ENCODE measurements around the gene HSPBP1. TPM values are rescaled to one million over a fixed set of nuclear protein-coding genes. Genes with fewer than 3 reads are reported as not detected.

Gene HSPBP1
- total RNA-seq, 1 experiment from 2014 or later: 39.3 TPM

GRCh38 chr19:55257461-55258420 is 22.2 kb downstream of the HSPBP1 start:
- H3K36me3 ChIP-seq: no peaks in the 10 kb centered on the region
- H3K4me1 ChIP-seq: peaks cover 5% of the 10 kb centered on the region; the same call in 1 of the 2 replicates
- H3K4me3 ChIP-seq: peak overlapping the region; percentile 95
- H3K27ac ChIP-seq: no peak overlapping the region
- peak in 1 of 2 experiments; percentile 33 for DNase-seq
- H3K9me3 ChIP-seq (replicated peaks): no peaks in the 10 kb centered on the region
- no peaks in the 10 kb centered on the region for H3K27me3 ChIP-seq

GRCh38 chr19:55256562-55257460 is 23.1 kb downstream of the HSPBP1 start:
- peaks cover 5% of the 10 kb centered on the region; the same call in 1 of the 2 replicates for H3K4me1 ChIP-seq
- peak overlapping the region; percentile 95 for H3K4me3 ChIP-seq
- DNase-seq: no peak
- no peaks in the 10 kb centered on the region for H3K27me3 ChIP-seq
- H3K27ac ChIP-seq: no peak overlapping the region
- H3K9me3 ChIP-seq (replicated peaks): no peaks in the 10 kb centered on the region
- H3K36me3 ChIP-seq: no peaks in the 10 kb centered on the region

GRCh38 chr19:55255618-55256423 is 24.1 kb downstream of the HSPBP1 start:
- Histone ChIP-seq H3K9me3 (replicated peaks) (no peaks in the 10 kb centered on the region), H3K4me1 (peaks cover 5% of the 10 kb centered on the region; the same call in 1 of the 2 replicates), H3K27ac (no peak overlapping the region), H3K4me3 (no peak overlapping the region), H3K36me3 (no peaks in the 10 kb centered on the region), H3K27me3 (no peaks in the 10 kb centered on the region)
- no peak for DNase-seq

GRCh38 chr19:55254625-55254977 is 25.3 kb downstream of the HSPBP1 start:
- H3K4me1 ChIP-seq: peaks cover 5% of the 10 kb centered on the region; the same call in 1 of the 2 replicates
- H3K9me3 ChIP-seq (replicated peaks): no peaks in the 10 kb centered on the region
- no peaks in the 10 kb centered on the region for H3K27me3 ChIP-seq
- no peak overlapping the region for H3K27ac ChIP-seq
- H3K4me3 ChIP-seq: no peak overlapping the region
- peaks cover 3% of the 10 kb centered on the region; the same call in 1 of the 2 replicates for H3K36me3 ChIP-seq
- DNase-seq: no peak

- no peak overlapping the region for H3K27ac ChIP-seq
- H3K27me3 ChIP-seq: no peaks in the 10 kb centered on the region
- peaks cover 3% of the 10 kb centered on the region; the same call in 1 of the 2 replicates for H3K36me3 ChIP-seq
- H3K4me3 ChIP-seq: no peak overlapping the region
- H3K4me1 ChIP-seq: peaks cover 5% of the 10 kb centered on the region; the same call in 1 of the 2 replicates
- no peaks in the 10 kb centered on the region for H3K9me3 ChIP-seq (replicated peaks)
- no peak for DNase-seq
These were observed 25.9 kb downstream of the HSPBP1 start for GRCh38 chr19:55253842-55254624.

GRCh38 chr19:55252760-55253663 is 26.9 kb downstream of the HSPBP1 start:
- no peaks in the 10 kb centered on the region for H3K27me3 ChIP-seq
- H3K27ac ChIP-seq: no peak overlapping the region
- peaks cover 3% of the 10 kb centered on the region; the same call in 1 of the 2 replicates for H3K36me3 ChIP-seq
- H3K4me3 ChIP-seq: no peak overlapping the region
- H3K4me1 ChIP-seq: peaks cover 5% of the 10 kb centered on the region; the same call in 1 of the 2 replicates
- no peak for DNase-seq
- H3K9me3 ChIP-seq (replicated peaks): no peaks in the 10 kb centered on the region

GRCh38 chr19:55251341-55252081 is 28.4 kb downstream of the HSPBP1 start:
- Histone ChIP-seq H3K4me3 (no peak overlapping the region), H3K9me3 (replicated peaks) (no peaks in the 10 kb centered on the region), H3K27ac (no peak overlapping the region), H3K27me3 (no peaks in the 10 kb centered on the region), H3K36me3 (peaks cover 3% of the 10 kb centered on the region; the same call in 1 of the 2 replicates), H3K4me1 (no peaks in the 10 kb centered on the region)
- DNase-seq: no peak

- Histone ChIP-seq H3K27ac (no peak overlapping the region), H3K27me3 (no peaks in the 10 kb centered on the region), H3K36me3 (peaks cover 3% of the 10 kb centered on the region; the same call in 1 of the 2 replicates), H3K4me1 (no peaks in the 10 kb centered on the region), H3K4me3 (no peak overlapping the region), H3K9me3 (replicated peaks) (no peaks in the 10 kb centered on the region)
- no peak for DNase-seq
These were observed 29.5 kb downstream of the HSPBP1 start for GRCh38 chr19:55250262-55251036.

- Histone ChIP-seq H3K27me3 (no peaks in the 10 kb centered on the region), H3K4me1 (no peaks in the 10 kb centered on the region), H3K4me3 (no peak overlapping the region), H3K36me3 (peaks cover 6% of the 10 kb centered on the region; the same call in 1 of the 2 replicates), H3K9me3 (replicated peaks) (no peaks in the 10 kb centered on the region), H3K27ac (no peak overlapping the region)
- no peak for DNase-seq
These were observed 30.1 kb downstream of the HSPBP1 start for GRCh38 chr19:55249841-55250240.

GRCh38 chr19:55248704-55249103 is 31.2 kb downstream of the HSPBP1 start:
- H3K27ac ChIP-seq: no peak overlapping the region
- no peaks in the 10 kb centered on the region for H3K9me3 ChIP-seq (replicated peaks)
- no peak for DNase-seq
- H3K36me3 ChIP-seq: peaks cover 11% of the 10 kb centered on the region; the same call in 1 of the 2 replicates
- no peak overlapping the region for H3K4me3 ChIP-seq
- no peaks in the 10 kb centered on the region for H3K27me3 ChIP-seq
- no peaks in the 10 kb centered on the region for H3K4me1 ChIP-seq

- H3K27me3 ChIP-seq: no peaks in the 10 kb centered on the region
- no peak for DNase-seq
- peaks cover 16% of the 10 kb centered on the region; the same call in 1 of the 2 replicates for H3K36me3 ChIP-seq
- H3K4me1 ChIP-seq: no peaks in the 10 kb centered on the region
- H3K4me3 ChIP-seq: no peak overlapping the region
- H3K27ac ChIP-seq: no peak overlapping the region
- no peaks in the 10 kb centered on the region for H3K9me3 ChIP-seq (replicated peaks)
These were observed 31.7 kb downstream of the HSPBP1 start for GRCh38 chr19:55248166-55248675.

Data from SJCRH30 (cell line).